Hepatocyte (in vitro differentiated cells): Measurements from ENCODE around the gene ADAMTS13.

Experiments
- CTCF ChIP-seq: fragments of 200-600 bp; sonication (generic); IDR thresholded peaks from 2 replicates; pipeline ENCODE4 v1.5.1; 2016; ENCODE audit warnings: antibody characterized with exemption, mild to moderate bottlenecking; ENCODE audit not compliant: poor library complexity
- EZH2 ChIP-seq: fragments of 200-600 bp; sonication (generic); IDR thresholded peaks from 2 replicates; pipeline ENCODE4 v1.6.1; 2016; ENCODE audit warnings: antibody characterized with exemption, mild to moderate bottlenecking, borderline replicate concordance
- EZH2phosphoT487 ChIP-seq: fragments of 200-600 bp; sonication (generic); IDR thresholded peaks from one replicate; pipeline ENCODE4 v1.6.1; 2018; ENCODE audit warnings: antibody characterized with exemption, mild to moderate bottlenecking, low read depth, moderate library complexity; ENCODE audit not compliant: unreplicated experiment, severe bottlenecking

- TF ChIP-seq CTCF, result no peak
- TF ChIP-seq EZH2, result no peak
- no peak for TF ChIP-seq EZH2phosphoT487
Observed at GRCh38 chr9:133474853-133475252, 52.7 kb downstream of the ADAMTS13 start.
